Vagina (tissue), 2 donors: Measurements from ENCODE around the gene ULK4. TPM values are rescaled to one million over a fixed set of nuclear protein-coding genes. Genes with fewer than 3 reads are reported as not detected.
"Not testable (repeated sequence)": the region's sequence is repeated elsewhere in the genome, so short reads cannot be mapped to it uniquely, and the experiment has no call there.

Source experiments
- DNase-seq, 2 donors: peaks; one replicate each; pipeline ENCODE4 v3.0.0-alpha.2; 2017; ENCODE audit errors: extremely low spot score in 2 of 2
- H3K27ac ChIP-seq: fragments of 200-600 bp; sonication (generic); one replicate; pipeline ENCODE4 v1.5.1; 2019
- H3K27me3 ChIP-seq: fragments of 200-600 bp; sonication (generic); one replicate; pipeline ENCODE4 v1.5.1; 2019
- H3K36me3 ChIP-seq, 2 donors: fragments of 200-600 bp; sonication (generic); one replicate each; pipeline ENCODE4 v1.5.1; 2017 to 2019
- H3K4me1 ChIP-seq: fragments of 200-600 bp; sonication (generic); one replicate; pipeline ENCODE4 v1.5.1; 2019
- H3K4me3 ChIP-seq, 2 donors: fragments of 200-600 bp; sonication (generic); 1 replicate in 1 of 2; 2 replicates in 1 of 2; pipeline ENCODE4 v1.5.1; 2016 to 2019
- H3K9me3 ChIP-seq: fragments of 200-600 bp; sonication (generic); one replicate; pipeline ENCODE4 v1.5.1; 2019
- POLR2A ChIP-seq, 2 donors: fragments of 450-650 bp; IDR thresholded peaks; one replicate each; pipeline ENCODE4 v1.6.1; 2017; ENCODE audit warnings: antibody characterized with exemption in 2 of 2, mild to moderate bottlenecking in 2 of 2, moderate library complexity in 2 of 2
- POLR2AphosphoS5 ChIP-seq, 2 donors: sonication (generic); formaldehyde crosslinking; IDR thresholded peaks; one replicate each; pipeline ENCODE4 v1.9.0; 2017; ENCODE audit warnings: antibody characterized with exemption in 2 of 2, mild to moderate bottlenecking in 2 of 2, low read depth in 1 of 2; ENCODE audit not compliant: insufficient read depth in 1 of 2
- intact Hi-C: fragments of 100-400 bp; cut with DNase I; formaldehyde crosslinking; loops from one replicate; pipeline ENCODE4 v1.15.1; 2023
- total RNA-seq: library from RNA; depleted of rRNA; stranded (reverse); fragments of >200 nt; gene quantifications from one replicate; pipeline ENCODE4 v1.2.3, GENCODE V29; 2016
- TF ChIP-seq, protein P1 (sequence below), 3 experiments: fragments of 450-650 bp in 2 of 3; fragments of 200-600 bp in 1 of 3; sonication (generic) in 1 of 3; IDR thresholded peaks; one replicate each; pipeline ENCODE4 v1.5.1; 2017 to 2019; ENCODE audit warnings: antibody characterized with exemption in 3 of 3, mild to moderate bottlenecking in 2 of 3, moderate library complexity in 2 of 3

Gene ULK4
- total RNA-seq, 1 donor from 2014 or later, result 24.1 TPM

DNA sequence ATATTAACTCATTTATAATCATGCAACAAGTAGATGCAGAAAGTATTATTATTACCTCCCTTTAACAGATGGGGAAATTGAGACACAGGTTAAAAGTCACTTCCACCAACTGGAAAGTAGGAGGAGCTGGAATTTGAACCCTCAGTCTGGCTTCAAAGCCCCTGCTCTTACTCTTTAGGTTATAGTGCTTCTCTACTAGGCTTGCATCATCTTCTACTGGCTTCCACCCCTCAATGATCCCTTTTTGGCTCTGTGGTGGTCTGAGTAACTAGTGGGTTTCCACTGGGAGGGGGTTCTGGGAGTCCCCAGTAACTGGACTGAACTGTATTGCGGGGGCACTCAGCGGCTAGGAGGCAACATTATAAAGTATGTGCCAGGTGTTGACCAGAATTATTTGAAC lies 671.6 kb downstream of the ULK4 start:
- no peak overlapping the region for H3K4me3 ChIP-seq
- no peak for DNase-seq
- no peaks in the 10 kb centered on the region for H3K4me1 ChIP-seq
- H3K27me3 ChIP-seq, result no peaks in the 10 kb centered on the region
- TF ChIP-seq POLR2A (IDR thresholded peaks at IDR 0.05), result no peak
- TF ChIP-seq, protein P1, sequence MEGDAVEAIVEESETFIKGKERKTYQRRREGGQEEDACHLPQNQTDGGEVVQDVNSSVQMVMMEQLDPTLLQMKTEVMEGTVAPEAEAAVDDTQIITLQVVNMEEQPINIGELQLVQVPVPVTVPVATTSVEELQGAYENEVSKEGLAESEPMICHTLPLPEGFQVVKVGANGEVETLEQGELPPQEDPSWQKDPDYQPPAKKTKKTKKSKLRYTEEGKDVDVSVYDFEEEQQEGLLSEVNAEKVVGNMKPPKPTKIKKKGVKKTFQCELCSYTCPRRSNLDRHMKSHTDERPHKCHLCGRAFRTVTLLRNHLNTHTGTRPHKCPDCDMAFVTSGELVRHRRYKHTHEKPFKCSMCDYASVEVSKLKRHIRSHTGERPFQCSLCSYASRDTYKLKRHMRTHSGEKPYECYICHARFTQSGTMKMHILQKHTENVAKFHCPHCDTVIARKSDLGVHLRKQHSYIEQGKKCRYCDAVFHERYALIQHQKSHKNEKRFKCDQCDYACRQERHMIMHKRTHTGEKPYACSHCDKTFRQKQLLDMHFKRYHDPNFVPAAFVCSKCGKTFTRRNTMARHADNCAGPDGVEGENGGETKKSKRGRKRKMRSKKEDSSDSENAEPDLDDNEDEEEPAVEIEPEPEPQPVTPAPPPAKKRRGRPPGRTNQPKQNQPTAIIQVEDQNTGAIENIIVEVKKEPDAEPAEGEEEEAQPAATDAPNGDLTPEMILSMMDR (IDR thresholded peaks at IDR 0.05), result no peak
- H3K27ac ChIP-seq, result no peak overlapping the region
- intact Hi-C loops, result no loop called here
- no peaks in the 10 kb centered on the region for H3K9me3 ChIP-seq
- no peaks in the 10 kb centered on the region for H3K36me3 ChIP-seq

DNA sequence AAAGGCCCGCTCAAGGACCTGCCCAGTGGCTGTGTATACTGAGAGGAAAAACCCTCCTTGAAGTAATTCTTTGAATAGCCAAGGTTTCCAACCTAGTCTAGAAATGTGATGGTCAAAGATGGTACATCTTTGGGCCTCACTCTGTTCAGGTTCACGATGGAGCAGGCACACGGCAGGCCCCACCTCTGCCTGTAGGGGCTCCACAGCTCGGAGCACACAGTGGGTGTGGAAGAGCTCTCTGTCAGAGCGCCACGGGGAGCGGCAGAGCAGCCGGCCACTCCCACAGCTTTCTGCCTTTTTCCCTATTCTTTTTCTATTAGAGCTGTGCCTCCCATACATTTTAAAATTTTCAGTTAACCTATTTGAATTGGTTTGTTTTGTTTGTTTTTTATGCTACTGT lies 673.1 kb downstream of the ULK4 start:
- H3K9me3 ChIP-seq, result no peaks in the 10 kb centered on the region
- H3K27ac ChIP-seq, result no peak overlapping the region
- TF ChIP-seq, protein P1 (IDR thresholded peaks at IDR 0.05), result no peak
- TF ChIP-seq POLR2AphosphoS5 (IDR thresholded peaks at IDR 0.05; ENCODE audit: insufficient read depth in 1 of 2, low read depth in 1 of 2) (no peak), POLR2A (IDR thresholded peaks at IDR 0.05) (no peak)
- H3K36me3 ChIP-seq, result no peaks in the 10 kb centered on the region
- no peak for DNase-seq
- H3K27me3 ChIP-seq, result no peaks in the 10 kb centered on the region
- intact Hi-C loops, result no loop called here
- no peak overlapping the region for H3K4me3 ChIP-seq
- no peaks in the 10 kb centered on the region for H3K4me1 ChIP-seq

DNA sequence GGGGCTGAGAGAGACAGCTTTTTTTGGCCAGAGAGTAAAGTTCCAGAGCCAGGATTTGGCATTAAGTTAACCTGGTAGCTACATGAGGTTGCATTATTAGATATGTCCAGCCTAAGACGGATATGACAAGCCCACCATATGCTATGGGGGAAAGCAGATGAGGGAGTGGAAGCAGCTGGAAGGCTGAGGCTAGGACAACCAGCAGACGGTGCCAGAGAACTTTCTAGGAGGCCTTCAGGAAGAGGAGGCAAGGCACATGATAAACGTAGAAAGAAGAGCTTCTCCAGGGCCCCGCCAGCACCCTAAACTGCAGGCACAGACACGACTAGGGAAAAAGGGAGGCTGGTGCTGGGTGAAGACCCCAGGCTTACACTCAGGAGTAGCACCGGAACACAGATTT lies 675.6 kb downstream of the ULK4 start:
- DNase-seq, result no peak
- Histone ChIP-seq H3K27me3 (no peaks in the 10 kb centered on the region), H3K4me3 (no peak overlapping the region), H3K27ac (no peak overlapping the region), H3K9me3 (no peaks in the 10 kb centered on the region), H3K36me3 (no peaks in the 10 kb centered on the region), H3K4me1 (no peaks in the 10 kb centered on the region)
- TF ChIP-seq POLR2AphosphoS5 (IDR thresholded peaks at IDR 0.05; ENCODE audit: insufficient read depth in 1 of 2, low read depth in 1 of 2) (no peak), POLR2A (IDR thresholded peaks at IDR 0.05) (no peak)
- TF ChIP-seq, protein P1 (IDR thresholded peaks at IDR 0.05), result no peak
- intact Hi-C loops, result no loop called here

- H3K4me3 ChIP-seq, H3K9me3 ChIP-seq, DNase-seq, H3K27me3 ChIP-seq, H3K36me3 ChIP-seq, H3K27ac ChIP-seq, H3K4me1 ChIP-seq, intact Hi-C loops: not testable (repeated sequence)
Measured at GRCh38 chr3:41284934-41285333, 677.0 kb downstream of the ULK4 start.

DNA sequence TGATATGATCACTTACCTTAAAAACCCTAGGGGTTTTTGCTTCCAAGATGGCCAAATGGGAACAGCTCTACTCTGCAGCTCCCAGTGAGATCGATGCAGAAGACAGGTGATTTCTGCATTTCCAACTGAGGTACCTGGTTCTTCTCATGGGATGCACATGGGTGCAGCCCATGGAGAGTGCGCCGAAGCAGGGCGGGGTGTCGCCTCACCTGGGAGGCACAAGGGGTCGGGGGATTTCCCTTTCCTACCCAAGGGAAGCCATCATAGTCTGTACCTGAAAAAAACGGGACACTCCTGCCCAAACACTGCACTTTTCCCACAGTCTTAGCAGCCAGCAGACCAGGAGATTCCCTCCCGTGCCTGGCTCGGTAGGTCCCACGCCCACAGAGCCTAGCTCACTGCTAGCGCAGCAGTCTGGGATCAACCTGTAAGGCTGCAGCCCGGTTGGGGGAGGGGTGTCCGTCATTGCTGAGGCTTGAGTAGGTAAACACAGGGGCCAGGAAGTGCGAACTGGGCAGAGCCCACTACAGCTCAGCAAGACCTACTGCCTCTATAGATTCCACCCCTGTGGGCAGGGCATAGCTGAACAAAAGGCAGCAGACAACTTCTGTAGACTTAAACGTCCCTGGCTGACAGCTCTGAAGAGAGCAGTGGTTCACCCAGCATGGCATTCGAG lies 684.0 kb downstream of the ULK4 start:
- no peak for DNase-seq
- H3K4me1 ChIP-seq, result no peaks in the 10 kb centered on the region
- H3K9me3 ChIP-seq, result no peaks in the 10 kb centered on the region
- no peaks in the 10 kb centered on the region for H3K27me3 ChIP-seq
- H3K27ac ChIP-seq, result no peak overlapping the region
- no peaks in the 10 kb centered on the region for H3K36me3 ChIP-seq
- TF ChIP-seq POLR2AphosphoS5 (IDR thresholded peaks at IDR 0.05; ENCODE audit: insufficient read depth in 1 of 2, low read depth in 1 of 2), result no peak
- TF ChIP-seq, protein P1 (IDR thresholded peaks at IDR 0.05), result no peak
- TF ChIP-seq POLR2A (IDR thresholded peaks at IDR 0.05), result no peak
- intact Hi-C loops, result no loop called here
- no peak overlapping the region for H3K4me3 ChIP-seq
